ENCODE data around the gene BTBD3.

The BTBD3 gene

GRCh38 chr20:11972478-11972877 is 54.8 kb downstream of the BTBD3 start:
- no peak for FAIRE-seq
